Left ventricle myocardium inferior (tissue), 1 donor: Measurements from ENCODE around the gene FGF1. TPM values are rescaled to one million over a fixed set of nuclear protein-coding genes. Genes with fewer than 3 reads are reported as not detected.

Experiments
- DNase-seq: peaks from one replicate; pipeline ENCODE4 v3.0.0-alpha.2; 2020
- H3K27ac ChIP-seq: fragments of 200-600 bp; replicated peaks from 2 replicates; pipeline ENCODE4 v1.8.0; 2021
- H3K27me3 ChIP-seq: fragments of 200-600 bp; 2 replicates; pipeline ENCODE4 v1.8.0; 2021; ENCODE audit warnings: low read depth
- H3K36me3 ChIP-seq: fragments of 200-600 bp; 2 replicates; pipeline ENCODE4 v1.8.0; 2021
- H3K4me1 ChIP-seq: fragments of 200-600 bp; 2 replicates; pipeline ENCODE4 v1.8.0; 2021
- H3K4me3 ChIP-seq: fragments of 200-600 bp; 2 replicates; pipeline ENCODE4 v1.8.0; 2021; ENCODE audit warnings: mild to moderate bottlenecking, moderate library complexity
- H3K9me3 ChIP-seq: fragments of 200-600 bp; replicated peaks from 2 replicates; pipeline ENCODE4 v1.8.0; 2021
- CTCF ChIP-seq: fragments of 200-600 bp; IDR thresholded peaks from 2 replicates; pipeline ENCODE4 v1.8.0; 2021; ENCODE audit warnings: antibody characterized with exemption, mild to moderate bottlenecking, borderline replicate concordance
- intact Hi-C: fragments of 100-400 bp; cut with micrococcal nuclease; formaldehyde crosslinking; loops from one replicate; pipeline ENCODE4 v1.11.0; 2022
- total RNA-seq: library from RNA; stranded (reverse); fragmentation: NEBNext Ultra II Directional; extraction: Animal tissue kit (Norgen Biotek cat#: 25700); gene quantifications from one replicate; pipeline ENCODE4 v1.2.1, GENCODE V29; 2021
- donor health status: DM: no; HTN: yes; CAD: no; lungs with severe emphysema.

FGF1 gene
- total RNA-seq, 1 donor from 2014 or later, result 59.9 TPM

GRCh38 chr5:142544071-142544753, 141.7 kb downstream of the FGF1 start:
- Histone ChIP-seq H3K27ac (peak overlapping the region; percentile 91), H3K9me3 (no peaks in the 10 kb centered on the region), H3K4me3 (no peak overlapping the region), H3K4me1 (peaks cover 77% of the 10 kb centered on the region), H3K36me3 (no peaks in the 10 kb centered on the region), H3K27me3 (no peaks in the 10 kb centered on the region)
- intact Hi-C loops, result loop anchor here (10.0 kb wide), 1 partner anchor 189 kb away; no protein-coding TSS in a partner anchor
- DNase-seq, result no peak
- no peak for TF ChIP-seq CTCF

DNA sequence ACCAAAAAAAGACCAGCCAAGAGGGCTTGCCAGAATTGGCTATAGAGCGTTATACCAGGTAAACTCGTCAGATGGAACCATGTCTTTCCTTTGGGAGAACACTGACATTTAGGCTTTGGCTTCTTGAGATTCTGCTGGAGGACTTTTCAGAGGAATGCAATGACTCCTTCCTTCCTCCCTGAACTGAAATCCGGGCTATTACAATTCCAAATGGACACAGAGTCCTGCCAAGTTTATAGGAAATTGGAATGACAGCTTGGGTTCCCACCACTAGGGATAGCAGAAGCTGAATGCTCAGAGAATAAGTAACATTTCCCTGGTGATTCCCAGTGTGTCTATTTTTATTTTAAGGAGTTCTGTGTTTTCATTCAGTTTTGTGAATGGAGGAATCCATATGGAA, 143.0 kb downstream of the FGF1 start:
- Histone ChIP-seq H3K27me3 (no peaks in the 10 kb centered on the region), H3K36me3 (no peaks in the 10 kb centered on the region), H3K27ac (peak overlapping the region; percentile 91), H3K4me1 (peaks cover 64% of the 10 kb centered on the region), H3K9me3 (no peaks in the 10 kb centered on the region), H3K4me3 (peak overlapping the region; percentile 1)
- intact Hi-C loops, result loop anchor here (10.0 kb wide), 1 partner anchor 188 kb away; no protein-coding TSS in a partner anchor
- no peak for DNase-seq
- peak; percentile 62 for TF ChIP-seq CTCF

Other genes with a start within 250 kb of the FGF1 start
- gene ARHGAP26, start 84.3 kb upstream of the FGF1 start, total RNA-seq, result 35.7 TPM